Karpas-422 (cell line): Measurements from ENCODE around the gene SMIM41. TPM values are rescaled to one million over a fixed set of nuclear protein-coding genes. Genes with fewer than 3 reads are reported as not detected.

Source experiments
- DNase-seq: peaks from one replicate; pipeline ENCODE4 v3.0.0-alpha.2; 2015
- H2AFZ ChIP-seq: fragments of 200-600 bp; sonication (generic); 2 replicates; pipeline ENCODE4 v1.6.1; 2014; ENCODE audit warnings: antibody characterized with exemption, low read length, mixed read lengths
- H3K27ac ChIP-seq: fragments of 200-600 bp; sonication (generic); 2 replicates; pipeline ENCODE4 v1.5.1; 2014; ENCODE audit warnings: mild to moderate bottlenecking, low read length, moderate library complexity
- H3K27me3 ChIP-seq: fragments of 200-600 bp; sonication (generic); 2 replicates; pipeline ENCODE4 v1.6.1; 2014; ENCODE audit warnings: low read length, mixed read lengths
- H3K36me3 ChIP-seq: fragments of 200-600 bp; sonication (generic); 2 replicates; pipeline ENCODE4 v1.6.1; 2014; ENCODE audit warnings: low read length, mixed read lengths; ENCODE audit not compliant: insufficient read depth
- H3K4me1 ChIP-seq: fragments of 200-600 bp; sonication (generic); 2 replicates; pipeline ENCODE4 v1.6.1; 2014; ENCODE audit warnings: mild to moderate bottlenecking, low read length, mixed read lengths
- H3K4me2 ChIP-seq: fragments of 200-600 bp; sonication (generic); 2 replicates; pipeline ENCODE4 v1.6.1; 2014; ENCODE audit warnings: low read length, low read depth, mild to moderate bottlenecking; ENCODE audit not compliant: poor library complexity, severe bottlenecking
- H3K4me3 ChIP-seq: fragments of 200-600 bp; sonication (generic); 2 replicates; pipeline ENCODE4 v1.5.1; 2014; ENCODE audit warnings: mild to moderate bottlenecking, antibody characterized with exemption, low read length, mixed read lengths
- H3K79me2 ChIP-seq: fragments of 200-600 bp; sonication (generic); 2 replicates; pipeline ENCODE4 v1.6.1; 2014; ENCODE audit warnings: mild to moderate bottlenecking, low read length, mixed read lengths
- H3K9ac ChIP-seq: fragments of 200-600 bp; sonication (generic); 2 replicates; pipeline ENCODE4 v1.6.0; 2014; ENCODE audit warnings: low read length
- H3K9me2 ChIP-seq: fragments of 200-600 bp; sonication (generic), shearing (Covaris generic); replicated peaks from 2 replicates; pipeline ENCODE4 v1.6.0; 2014; ENCODE audit warnings: mild to moderate bottlenecking, low read length, moderate library complexity; ENCODE audit not compliant: insufficient read depth
- H3K9me3 ChIP-seq: fragments of 300-700, 200-600 bp; sonication (generic); 2 replicates; pipeline ENCODE4 v1.6.1; 2014; ENCODE audit warnings: low read length, mixed read lengths
- H4K20me1 ChIP-seq: fragments of 200-600 bp; sonication (generic); 2 replicates; pipeline ENCODE4 v1.6.1; 2014; ENCODE audit warnings: mild to moderate bottlenecking, antibody characterized with exemption, low read length, low read depth; ENCODE audit not compliant: insufficient read depth
- total RNA-seq: library from RNA; depleted of rRNA; stranded (reverse); fragments of >200 nt; shearing (Covaris generic); gene quantifications from 2 replicates; pipeline ENCODE4 v1.2.3, GENCODE V29; 2014; ENCODE audit warnings: low replicate concordance

The SMIM41 gene
- total RNA-seq, 1 experiment from 2014 or later, result 0.75 TPM

DNA sequence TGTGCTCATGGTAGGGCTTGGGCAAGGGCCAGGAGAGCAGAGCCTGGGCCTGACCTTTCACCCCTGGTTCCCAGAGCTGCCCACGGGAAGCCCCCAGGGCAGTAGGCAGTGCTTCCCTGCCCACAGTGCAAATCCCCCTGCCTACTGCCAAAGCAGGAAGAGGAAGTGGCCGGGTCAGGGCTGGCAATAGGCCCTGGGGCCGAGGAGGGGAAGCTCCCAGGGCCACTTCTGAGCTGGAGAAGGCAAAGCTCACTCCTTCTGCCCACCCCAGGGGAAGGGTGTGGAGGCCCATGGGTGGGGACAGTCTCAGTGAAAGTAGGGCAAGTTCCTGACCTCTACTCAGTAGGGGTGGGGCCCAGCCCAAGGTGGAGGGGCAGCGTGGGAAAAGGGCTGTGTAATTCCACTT is 33.7 kb upstream of the SMIM41 start:
- Histone ChIP-seq H3K9me2 (no peaks in the 10 kb centered on the region), H3K27me3 (no peaks in the 10 kb centered on the region), H3K79me2 (no peaks in the 10 kb centered on the region), H4K20me1 (0 out of 2 replicates have a peak, but pooled peaks cover under 1% of the 10 kb centered on the region), H3K4me2 (no peak overlapping the region), H3K9ac (peak overlapping the region; percentile 11; the same call in 1 of the 2 replicates), H3K36me3 (no peaks in the 10 kb centered on the region), H3K9me3 (no peaks in the 10 kb centered on the region), H3K27ac (no peak overlapping the region), H3K4me1 (peaks cover 40% of the 10 kb centered on the region), H2AFZ (no peak overlapping the region; the same call in 1 of the 2 replicates), H3K4me3 (no peak overlapping the region)
- no peak for DNase-seq

DNA sequence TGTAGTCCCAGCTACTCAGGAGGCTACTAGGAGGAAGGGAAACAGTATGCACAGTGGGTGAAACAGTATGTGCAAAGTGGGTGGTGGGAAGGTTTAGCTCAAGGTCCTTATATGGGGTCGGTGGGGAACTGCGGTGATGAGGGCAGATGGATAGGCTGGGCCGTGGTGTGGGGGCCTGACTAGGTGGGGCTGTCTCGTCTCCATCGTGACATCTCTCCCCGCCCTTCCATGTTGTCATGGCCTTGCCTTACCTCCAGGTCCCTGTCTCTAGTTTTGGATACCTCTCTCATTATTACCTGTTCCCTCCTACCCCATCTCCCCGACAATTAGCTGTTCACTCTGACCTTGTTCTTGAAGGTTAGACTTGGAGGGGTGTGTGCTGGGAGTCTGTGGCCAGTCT is 32.6 kb upstream of the SMIM41 start:
- Histone ChIP-seq H3K79me2 (no peaks in the 10 kb centered on the region), H3K36me3 (no peaks in the 10 kb centered on the region), H3K4me3 (no peak overlapping the region), H3K9ac (no peak overlapping the region), H2AFZ (no peak overlapping the region), H3K27me3 (no peaks in the 10 kb centered on the region), H3K4me1 (peaks cover 43% of the 10 kb centered on the region), H3K27ac (no peak overlapping the region), H3K9me2 (no peaks in the 10 kb centered on the region), H3K9me3 (no peaks in the 10 kb centered on the region), H4K20me1 (no peaks in the 10 kb centered on the region), H3K4me2 (no peak overlapping the region)
- no peak for DNase-seq

DNA sequence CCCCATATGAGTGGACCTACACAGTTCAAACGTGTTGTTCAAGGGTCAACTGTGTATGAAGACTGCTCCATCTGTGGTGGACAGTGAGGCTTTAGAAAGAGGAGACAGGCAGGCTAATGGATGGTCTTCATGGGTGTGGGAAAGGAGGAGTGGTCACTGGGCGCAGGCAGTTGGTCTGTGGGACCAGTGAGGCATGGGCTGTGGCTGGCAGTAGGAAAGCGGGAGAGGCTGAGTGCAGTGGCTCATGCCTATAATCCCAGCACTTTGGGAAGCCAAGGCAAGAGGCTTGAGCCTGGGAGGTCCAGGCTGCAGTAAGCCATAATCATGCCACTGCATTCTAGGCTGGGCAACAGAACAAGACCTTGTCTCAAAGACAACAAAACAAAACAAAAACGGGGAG is 30.2 kb upstream of the SMIM41 start:
- no peaks in the 10 kb centered on the region for H3K9me3 ChIP-seq
- H2AFZ ChIP-seq, result no peak overlapping the region
- H3K4me2 ChIP-seq, result no peak overlapping the region
- no peaks in the 10 kb centered on the region for H3K36me3 ChIP-seq
- no peak for DNase-seq
- H3K27me3 ChIP-seq, result no peaks in the 10 kb centered on the region
- H3K9ac ChIP-seq, result no peak overlapping the region
- no peak overlapping the region for H3K27ac ChIP-seq
- H3K9me2 ChIP-seq, result no peaks in the 10 kb centered on the region
- no peak overlapping the region for H3K4me3 ChIP-seq
- H4K20me1 ChIP-seq, result peaks cover 7% of the 10 kb centered on the region; the same call in 1 of the 2 replicates
- H3K79me2 ChIP-seq, result no peaks in the 10 kb centered on the region
- peaks cover 41% of the 10 kb centered on the region for H3K4me1 ChIP-seq

- no peak overlapping the region for H3K4me3 ChIP-seq
- peaks cover 7% of the 10 kb centered on the region; the same call in 1 of the 2 replicates for H4K20me1 ChIP-seq
- 0 out of 2 replicates have a peak overlapping the region, but pooled peaks have one; percentile 76 for H3K9ac ChIP-seq
Measured at GRCh38 chr12:52049688-52050087, 29.8 kb upstream of the SMIM41 start.

DNA sequence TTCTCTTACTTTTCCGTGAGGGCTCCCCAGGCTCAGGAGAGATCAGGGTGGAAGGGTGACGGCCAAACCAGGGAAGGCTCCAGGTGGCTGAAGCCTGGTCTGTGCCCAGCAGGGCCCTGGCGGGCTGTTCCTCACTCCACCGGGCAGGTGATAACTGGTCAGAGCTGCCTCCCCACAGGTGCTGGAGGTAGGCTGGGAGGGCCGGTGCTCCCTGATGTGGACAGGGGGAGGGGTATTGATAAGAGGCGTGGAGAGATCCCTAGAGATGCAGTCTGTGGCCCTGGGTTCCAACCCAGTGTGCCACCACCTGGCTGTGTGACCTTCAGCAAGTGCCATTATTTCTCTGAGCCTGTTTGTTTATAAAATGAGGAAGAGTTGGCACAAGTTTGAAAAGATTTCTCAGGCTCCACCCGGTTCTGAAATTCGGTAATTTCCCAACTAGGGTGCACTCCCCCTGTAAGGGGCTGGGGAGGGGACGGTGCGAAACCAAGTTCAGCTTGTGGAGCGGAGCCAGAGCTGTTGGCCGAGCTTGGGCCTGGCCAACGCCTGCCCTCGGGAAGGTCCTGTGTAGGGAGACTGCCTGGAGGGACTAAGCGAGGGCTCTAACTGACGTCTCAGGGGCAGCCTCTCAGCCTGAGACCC is 29.3 kb upstream of the SMIM41 start:
- peak; percentile 58 for DNase-seq
- peak overlapping the region; percentile 75; the same call in 1 of the 2 replicates for H2AFZ ChIP-seq
- H3K4me3 ChIP-seq, result peak overlapping the region; percentile 72
- H3K4me1 ChIP-seq, result peaks cover 41% of the 10 kb centered on the region
- H3K4me2 ChIP-seq, result peak overlapping the region; percentile 85
- H3K9me2 ChIP-seq, result no peaks in the 10 kb centered on the region
- no peaks in the 10 kb centered on the region for H3K27me3 ChIP-seq
- no peaks in the 10 kb centered on the region for H3K36me3 ChIP-seq
- H4K20me1 ChIP-seq, result peaks cover 7% of the 10 kb centered on the region; the same call in 1 of the 2 replicates
- H3K9ac ChIP-seq, result peak overlapping the region; percentile 76
- no peaks in the 10 kb centered on the region for H3K79me2 ChIP-seq
- no peaks in the 10 kb centered on the region for H3K9me3 ChIP-seq
- H3K27ac ChIP-seq, result peak overlapping the region; percentile 16; the same call in 1 of the 2 replicates

More at GRCh38 chr12:52049688-52050087, 29.8 kb upstream of the SMIM41 start:
- no peaks in the 10 kb centered on the region for H3K36me3 ChIP-seq
- no peaks in the 10 kb centered on the region for H3K79me2 ChIP-seq
- no peak overlapping the region for H2AFZ ChIP-seq
- no peak overlapping the region for H3K27ac ChIP-seq
- H3K9me2 ChIP-seq, result no peaks in the 10 kb centered on the region
- no peaks in the 10 kb centered on the region for H3K27me3 ChIP-seq
- no peak for DNase-seq
- no peaks in the 10 kb centered on the region for H3K9me3 ChIP-seq
- H3K4me1 ChIP-seq, result peaks cover 41% of the 10 kb centered on the region
- H3K4me2 ChIP-seq, result peak overlapping the region; percentile 85

DNA sequence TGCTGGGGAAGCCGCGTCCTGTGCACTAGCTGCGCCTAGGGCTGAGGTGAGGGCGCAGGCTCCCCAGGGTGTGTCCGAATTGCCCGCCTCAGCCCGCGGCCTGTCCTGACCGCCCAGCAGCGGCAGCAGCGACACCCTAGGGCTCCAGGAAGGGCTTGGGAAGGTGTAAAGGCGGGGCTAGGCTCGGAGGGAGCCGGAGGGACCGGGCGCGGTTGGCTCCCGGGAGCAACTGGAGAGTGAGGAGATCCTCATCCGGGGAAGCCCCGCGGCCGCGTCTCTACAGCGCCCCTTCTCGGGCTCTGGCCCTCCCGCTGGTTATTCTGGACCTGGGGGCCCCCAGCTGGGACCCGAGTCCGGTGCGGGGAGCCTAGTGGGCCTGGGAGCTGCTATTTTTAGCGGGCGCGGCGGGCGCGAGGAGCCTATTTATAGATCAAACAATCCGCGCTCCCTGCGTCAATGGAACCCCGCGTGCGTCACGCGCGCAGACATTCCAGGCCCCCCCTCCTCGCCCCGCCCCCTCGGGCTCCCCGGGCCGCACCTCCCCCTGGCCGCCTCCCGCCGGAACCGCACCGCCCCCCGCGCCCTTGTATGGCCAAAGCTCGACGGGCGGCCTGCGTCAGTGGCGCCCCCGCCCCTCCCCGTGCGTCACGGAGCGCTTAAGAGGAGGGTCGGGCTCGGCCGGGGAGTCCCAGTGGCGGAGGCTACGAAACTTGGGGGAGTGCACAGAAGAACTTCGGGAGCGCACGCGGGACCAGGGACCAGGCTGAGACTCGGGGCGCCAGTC is 28.6 kb upstream of the SMIM41 start, which contains the start of gene NR4A1:
NR4A1 (plus strand) TSS at position 685 of the 784 bp plus-strand sequence. CDS start 2,887 bp downstream, outside the sequence.
- Histone ChIP-seq H2AFZ (peak within 1 kb of the TSS; percentile 75; the same call in 1 of the 2 replicates), H3K36me3 (no peaks in the 10 kb centered on the region), H3K9me3 (no peaks in the 10 kb centered on the region), H3K79me2 (no peaks in the 10 kb centered on the region), H3K9me2 (no peaks in the 10 kb centered on the region), H3K4me2 (peak within 1 kb of the TSS; percentile 85), H4K20me1 (peaks cover 7% of the 10 kb centered on the region; the same call in 1 of the 2 replicates), H3K27ac (peak within 1 kb of the TSS; percentile 16; the same call in 1 of the 2 replicates), H3K9ac (peak within 1 kb of the TSS; percentile 76), H3K4me3 (peak within 1 kb of the TSS; percentile 72), H3K4me1 (peaks cover 37% of the 10 kb centered on the region), H3K27me3 (no peaks in the 10 kb centered on the region)
- DNase-seq, result peak; percentile 97

DNA sequence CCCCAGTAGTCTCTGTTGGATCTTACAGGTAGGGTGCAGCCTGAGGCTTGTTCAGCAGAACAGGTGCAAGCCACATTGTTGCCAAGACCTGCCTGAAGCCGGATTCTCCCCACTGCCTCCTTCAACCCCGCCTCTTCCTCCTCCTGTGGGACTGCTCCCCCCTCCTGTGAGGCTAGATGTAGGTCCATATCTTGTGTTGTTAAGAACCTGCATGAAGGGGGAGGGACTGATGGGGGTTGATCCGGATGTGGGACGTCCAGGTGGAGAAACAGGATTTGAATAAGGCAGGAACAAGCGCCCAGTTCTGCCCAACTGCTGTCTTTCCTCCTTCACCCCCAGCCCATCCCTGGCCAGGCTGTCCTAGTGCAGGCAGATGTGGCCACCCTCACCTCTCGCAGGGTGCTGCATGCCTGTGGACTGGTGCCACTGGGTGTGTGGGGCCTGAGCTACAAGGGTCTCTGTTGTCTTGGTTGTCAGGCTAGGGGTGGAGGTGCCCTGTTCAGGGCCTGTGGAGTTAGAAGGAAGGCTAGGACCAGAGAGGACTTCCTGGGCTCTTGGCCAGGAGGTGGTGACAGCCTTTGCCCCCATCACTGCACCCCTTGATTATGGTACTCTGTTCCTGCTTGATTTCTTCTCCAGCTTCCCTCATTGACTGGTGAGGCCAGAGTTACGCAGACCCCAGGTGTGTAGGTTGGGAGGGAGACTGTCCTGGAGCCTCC is 26.9 kb upstream of the SMIM41 start:
- no peak for DNase-seq
- no peak overlapping the region for H2AFZ ChIP-seq
- no peaks in the 10 kb centered on the region for H3K9me3 ChIP-seq
- no peaks in the 10 kb centered on the region for H3K79me2 ChIP-seq
- H3K36me3 ChIP-seq, result no peaks in the 10 kb centered on the region
- H3K4me1 ChIP-seq, result peaks cover 34% of the 10 kb centered on the region
- peak overlapping the region; percentile 73 for H3K9ac ChIP-seq
- H3K9me2 ChIP-seq, result no peaks in the 10 kb centered on the region
- no peak overlapping the region for H3K27ac ChIP-seq
- no peaks in the 10 kb centered on the region for H3K27me3 ChIP-seq
- peak overlapping the region; percentile 85 for H3K4me2 ChIP-seq
- H3K4me3 ChIP-seq, result peak overlapping the region; percentile 72; the same call in 1 of the 2 replicates
- peaks cover 7% of the 10 kb centered on the region; the same call in 1 of the 2 replicates for H4K20me1 ChIP-seq
